NCI-H1092 (cell line): ENCODE results near the gene TMEM248.
A peak's percentile ranks its signal among the peaks of the same experiment; 100 is the strongest.
"Not testable (repeated sequence)": the region's sequence is repeated elsewhere in the genome, so short reads cannot be mapped to it uniquely, and the experiment has no call there.

ENCODE experiments used
- DNase-seq: peaks from one replicate; lab custom pipeline; 2025; lab: John Stamatoyannopoulos, UW

TMEM248 gene

GRCh38 chr7:66908598-66908997, 12.4 kb upstream of the TMEM248 start:
- DNase-seq = not testable (repeated sequence)

GRCh38 chr7:66910789-66911188, 10.2 kb upstream of the TMEM248 start:
- no peak for DNase-seq

DNA sequence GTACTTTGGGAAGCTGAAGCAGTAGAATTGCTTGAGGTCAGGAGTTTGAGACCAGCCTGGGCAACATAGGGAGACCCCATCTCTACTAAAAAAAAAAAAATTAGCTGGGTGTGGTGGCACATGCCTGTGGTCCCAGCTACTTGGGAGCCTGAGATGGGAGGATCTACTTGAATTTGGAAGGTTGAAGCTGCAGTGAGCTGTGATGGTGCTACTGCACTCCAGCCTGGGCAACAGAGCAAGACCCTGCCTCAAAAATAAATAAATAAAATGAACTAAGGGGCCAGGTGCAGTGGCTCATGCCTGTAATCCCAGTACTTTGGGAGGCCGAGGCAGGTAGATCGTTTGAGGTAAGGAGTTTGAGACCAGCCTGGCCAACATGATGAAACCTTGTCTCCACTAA, 9.8 kb upstream of the TMEM248 start:
- DNase-seq = not testable (repeated sequence)

- DNase-seq = no peak
Measured at GRCh38 chr7:66912195-66912594, 8.8 kb upstream of the TMEM248 start.

DNA sequence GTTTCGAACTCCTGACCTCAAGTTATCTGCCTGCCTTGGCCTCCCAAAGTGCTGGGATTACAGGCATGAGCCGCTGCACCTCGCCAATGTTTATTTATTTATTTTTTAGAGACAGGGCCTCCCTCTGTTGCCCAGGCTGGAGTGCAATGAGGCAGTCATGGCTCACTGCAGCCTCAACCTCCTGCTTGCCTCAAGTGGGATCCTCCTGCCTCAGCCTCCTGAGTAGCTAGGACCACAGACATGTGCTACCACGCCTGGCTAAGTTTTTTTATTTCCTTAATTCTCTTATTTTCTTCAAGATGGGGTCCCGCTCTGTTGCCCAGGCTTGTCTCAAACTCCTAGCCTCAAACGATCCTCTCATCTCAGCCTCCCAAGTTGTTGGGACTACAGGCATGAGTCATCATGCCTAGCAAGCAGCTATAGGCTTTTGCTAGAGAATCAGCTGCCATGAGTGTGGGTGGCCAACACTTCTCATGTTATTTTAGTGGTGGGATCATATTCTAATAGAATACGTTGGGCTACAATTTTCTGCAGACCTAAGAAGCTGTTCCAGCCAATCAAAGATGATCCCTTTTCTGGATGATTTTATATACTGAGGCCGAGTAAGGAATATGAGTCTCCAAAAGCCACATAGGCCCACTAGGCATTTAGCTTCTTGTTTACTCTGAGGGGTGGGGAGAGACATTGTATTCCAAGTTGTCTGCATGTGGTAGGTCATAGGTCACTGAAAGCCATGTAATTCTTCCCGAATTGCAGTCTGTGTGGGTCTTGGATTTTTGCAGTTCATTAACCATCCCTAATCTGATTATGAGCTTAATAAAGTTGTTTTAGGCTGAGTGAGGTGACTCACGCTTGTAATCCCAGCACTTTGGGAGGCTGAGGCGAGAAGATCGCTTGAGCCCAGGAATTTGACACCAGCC, 7.6 kb upstream of the TMEM248 start:
- no peak for DNase-seq

GRCh38 chr7:66917904-66918303, 3.1 kb upstream of the TMEM248 start:
- not testable (repeated sequence) for DNase-seq

DNA sequence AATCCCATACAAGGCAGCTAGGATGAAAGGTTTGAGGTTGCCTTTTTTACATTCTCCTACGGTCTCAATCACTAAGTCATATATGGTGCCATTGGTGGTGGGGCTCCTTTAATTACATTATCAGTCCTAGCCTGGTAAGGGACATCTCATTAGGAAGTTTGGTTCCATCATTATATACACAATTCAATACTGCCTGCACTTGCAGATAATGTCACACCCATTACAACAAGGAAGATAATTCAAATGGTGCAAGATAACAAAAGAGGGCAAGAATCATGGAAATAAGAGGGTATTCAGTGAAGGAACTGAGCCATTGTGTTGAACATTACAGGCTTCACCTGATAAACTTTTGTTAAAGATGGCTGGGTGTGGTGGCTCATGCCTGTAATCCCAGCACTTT, 1.7 kb upstream of the TMEM248 start:
- DNase-seq = no peak

DNA sequence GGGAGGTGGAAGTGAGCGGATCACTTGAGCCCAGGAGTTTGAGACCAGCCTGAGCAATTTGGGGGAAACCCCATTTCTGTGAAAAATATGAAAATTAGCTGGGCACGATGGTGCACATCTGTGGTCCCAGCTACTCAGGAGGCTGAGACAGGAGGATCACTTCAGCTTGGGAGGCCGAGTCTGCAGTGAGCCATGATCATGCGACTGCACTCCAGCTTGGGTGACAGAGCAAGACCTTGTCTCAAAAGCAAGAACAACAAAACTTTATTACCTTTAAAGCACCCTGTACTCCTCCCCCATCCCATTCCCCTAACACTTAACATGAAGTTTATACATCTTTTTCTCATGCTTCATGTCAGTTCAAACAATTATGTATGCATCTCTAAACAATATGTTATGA, 1.3 kb upstream of the TMEM248 start:
- no peak for DNase-seq

- DNase-seq = no peak
Measured at GRCh38 chr7:66920256-66920655, 769 bp upstream of the TMEM248 start.

GRCh38 chr7:66921396-66921917, 432 bp downstream of the TMEM248 start:
- peak; percentile 61 for DNase-seq

DNA sequence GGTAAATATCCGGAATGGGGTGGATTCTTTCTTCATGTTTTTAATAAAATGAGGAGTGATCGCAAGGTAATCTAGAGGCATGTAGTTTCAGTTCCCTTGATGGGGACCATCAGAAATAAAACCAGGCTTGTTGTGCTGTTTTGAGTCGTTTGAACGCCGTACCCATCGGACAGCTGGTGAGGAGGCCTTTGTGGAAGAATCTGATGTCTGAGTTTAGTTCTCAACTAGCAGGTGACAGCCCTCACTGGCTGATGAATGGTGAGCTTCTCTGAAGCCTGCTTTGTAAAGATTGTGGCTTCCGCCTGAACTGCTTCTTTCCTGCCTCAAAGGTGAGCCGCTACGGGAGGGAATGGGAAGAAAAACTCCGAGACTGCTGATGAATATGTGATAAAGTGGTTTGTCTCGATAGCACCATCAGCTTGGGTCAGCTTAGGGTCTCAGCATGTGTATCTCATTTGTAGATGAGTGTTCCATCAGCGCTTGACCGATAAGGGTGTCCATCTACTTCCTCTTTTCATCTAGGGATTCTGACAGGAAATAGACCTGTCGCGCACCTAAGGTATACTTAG, 977 bp downstream of the TMEM248 start:
- DNase-seq = no peak

DNA sequence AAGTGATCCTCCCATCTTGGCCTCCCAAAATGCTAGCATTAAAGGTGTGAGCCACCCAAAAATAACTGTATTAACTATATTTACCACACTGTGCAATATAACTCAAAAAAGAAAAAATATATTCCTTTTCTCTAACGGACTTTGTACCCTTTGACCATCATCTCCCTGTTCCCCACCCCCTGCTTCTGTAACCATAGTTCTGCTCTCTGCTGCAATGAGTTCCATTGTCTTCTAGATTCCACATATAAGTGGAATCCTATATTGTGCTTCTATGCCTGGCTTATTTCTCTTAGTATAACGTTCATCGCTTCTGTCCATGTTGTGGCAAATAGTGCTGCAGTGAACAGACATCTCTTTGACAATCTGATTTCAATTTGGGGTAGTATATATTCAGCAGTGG, 4.2 kb downstream of the TMEM248 start:
- DNase-seq = no peak

DNA sequence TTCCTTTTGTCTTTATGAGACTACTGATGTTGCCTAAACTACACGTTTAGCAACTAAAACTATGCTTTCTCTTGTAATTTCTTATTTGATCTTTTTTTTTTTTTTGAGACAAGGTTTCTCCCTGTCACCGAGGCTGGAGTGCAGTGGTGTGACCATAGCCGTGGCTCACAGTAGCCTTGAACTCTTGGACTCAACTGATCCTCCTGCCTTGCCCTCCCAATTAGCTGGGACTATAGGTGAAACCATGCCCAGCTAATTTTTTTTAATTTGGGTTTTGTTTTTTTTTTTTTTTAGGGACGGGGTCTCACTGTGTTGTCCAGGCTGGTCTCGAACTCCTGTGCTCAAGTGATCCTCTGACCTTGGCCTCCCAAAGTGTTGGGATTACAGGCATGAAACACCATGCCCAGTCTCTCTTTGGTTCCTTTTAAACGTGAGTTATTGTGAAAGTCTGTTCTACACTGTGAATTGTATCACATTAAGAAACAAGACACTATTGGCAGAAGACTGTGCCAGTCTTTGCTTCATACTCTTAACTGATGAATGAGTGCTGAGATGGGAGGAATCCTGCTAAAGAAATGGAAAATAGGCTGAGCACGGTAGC, 6.4 kb downstream of the TMEM248 start:
- no peak for DNase-seq

GRCh38 chr7:66928388-66928787, 7.4 kb downstream of the TMEM248 start:
- no peak for DNase-seq

GRCh38 chr7:66929165-66929564, 8.1 kb downstream of the TMEM248 start:
- DNase-seq = no peak

DNA sequence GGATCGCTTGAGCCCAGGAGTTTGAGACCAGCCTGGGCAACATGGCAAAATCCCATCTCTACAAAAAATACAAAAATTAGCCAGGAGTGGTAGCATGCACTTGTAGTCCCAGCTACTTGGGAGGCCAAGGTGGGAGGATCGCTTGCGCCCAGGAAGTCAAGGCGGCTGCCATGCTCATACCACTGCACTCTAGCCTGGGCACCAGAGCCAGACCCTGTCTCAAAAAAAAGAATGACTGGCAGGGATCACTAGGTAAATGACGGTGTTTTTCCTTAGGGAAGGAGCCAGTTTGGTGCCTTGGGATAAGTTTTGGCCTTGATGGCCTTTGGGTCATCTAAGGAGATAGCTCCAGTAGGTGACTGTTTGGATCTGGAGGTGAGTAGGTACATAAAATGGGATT, 8.9 kb downstream of the TMEM248 start:
- DNase-seq = no peak

- no peak for DNase-seq
Measured at GRCh38 chr7:66930341-66930740, 9.3 kb downstream of the TMEM248 start.

GRCh38 chr7:66933469-66933868, 12.4 kb downstream of the TMEM248 start:
- DNase-seq = no peak

GRCh38 chr7:66937940-66938339, 16.9 kb downstream of the TMEM248 start:
- no peak for DNase-seq

GRCh38 chr7:66939325-66939724, 18.3 kb downstream of the TMEM248 start:
- no peak for DNase-seq

GRCh38 chr7:66946545-66946944, 25.5 kb downstream of the TMEM248 start:
- DNase-seq = no peak

- DNase-seq = no peak
Measured at GRCh38 chr7:66948480-66949109, 27.6 kb downstream of the TMEM248 start.
